GM19395 (cell line): ENCODE results near the gene GTF2A1.

ENCODE experiments used
- ATAC-seq: cut with Tn5 transposase; IDR thresholded peaks from one replicate; pipeline ENCODE4 v1.9.1; 2021; ENCODE audit warnings: mild to moderate bottlenecking, moderate library complexity; ENCODE audit not compliant: unreplicated experiment

Gene GTF2A1

DNA sequence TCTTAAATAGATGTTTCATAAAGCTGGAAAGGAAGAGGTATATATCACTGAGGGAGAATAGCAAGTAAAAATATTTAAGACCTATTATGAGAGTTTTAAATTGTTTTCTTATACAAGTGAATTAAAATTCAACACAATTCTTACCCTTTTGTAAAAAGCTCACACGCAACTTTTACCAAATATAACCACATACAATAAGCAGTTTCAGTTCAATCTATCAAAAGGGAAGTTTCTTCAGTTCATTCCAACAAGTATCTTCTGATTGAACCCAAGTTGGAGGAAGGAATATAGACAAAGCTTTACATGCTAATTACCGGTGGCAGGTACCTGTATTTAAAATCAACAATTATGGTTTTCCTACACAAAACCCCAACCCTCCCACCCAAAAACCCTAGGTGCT lies 41.1 kb downstream of the GTF2A1 start:
- ATAC-seq = no peak

DNA sequence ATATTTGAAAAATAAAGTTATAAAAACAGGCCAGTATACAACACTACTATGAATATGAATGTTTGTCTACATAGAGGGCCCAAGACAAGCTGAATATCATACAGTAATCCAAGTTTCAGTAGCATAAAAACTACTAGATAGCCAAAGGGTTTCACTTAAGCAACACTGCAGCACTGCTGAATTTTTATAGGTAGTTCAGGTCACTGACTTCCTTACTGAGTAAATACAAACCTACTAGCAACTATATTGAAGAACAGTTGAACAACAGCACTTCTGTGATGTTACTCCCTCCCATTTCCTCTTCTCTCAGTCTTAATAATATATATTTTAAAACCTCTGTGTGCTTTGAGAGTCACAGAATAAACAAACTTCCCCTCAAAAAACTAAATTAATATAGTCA lies 42.7 kb downstream of the GTF2A1 start:
- ATAC-seq = peak; percentile 78

DNA sequence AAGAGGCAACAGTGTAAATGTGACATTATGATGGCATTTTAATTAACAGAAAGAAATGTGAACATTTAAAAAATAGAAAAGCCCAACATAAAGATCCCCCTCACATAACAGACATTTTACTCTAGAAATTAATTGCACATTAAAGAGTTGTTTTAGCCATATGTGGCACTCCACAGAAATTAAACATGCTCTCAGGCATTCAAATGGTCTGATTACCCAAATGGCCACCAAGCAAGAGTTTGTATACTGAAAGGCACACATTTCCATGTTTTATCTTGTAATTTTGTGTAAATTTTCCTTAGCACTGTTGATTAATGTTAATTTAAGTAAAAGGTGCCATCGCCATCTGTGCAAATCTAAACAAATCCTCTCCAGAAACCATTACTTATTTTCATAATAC lies 43.5 kb downstream of the GTF2A1 start:
- ATAC-seq = no peak

DNA sequence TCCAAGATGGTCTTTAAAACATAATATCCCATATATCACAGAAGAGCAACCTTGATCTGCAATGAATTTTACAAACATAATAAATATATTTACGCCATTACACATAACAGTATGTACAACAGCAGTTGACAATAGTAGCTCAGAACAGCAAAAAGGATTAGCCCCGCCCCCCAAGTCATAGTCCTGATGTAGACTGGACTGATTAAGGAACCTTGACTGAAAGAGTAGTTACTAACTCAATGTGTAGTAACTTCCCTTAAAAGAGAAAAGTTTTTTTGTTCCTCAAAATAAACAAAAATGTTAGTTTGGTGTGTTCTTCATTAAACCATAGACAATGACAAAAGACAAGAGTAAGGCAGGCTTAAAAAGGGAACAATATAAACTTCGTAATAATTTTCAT lies 44.5 kb downstream of the GTF2A1 start:
- ATAC-seq = no peak

DNA sequence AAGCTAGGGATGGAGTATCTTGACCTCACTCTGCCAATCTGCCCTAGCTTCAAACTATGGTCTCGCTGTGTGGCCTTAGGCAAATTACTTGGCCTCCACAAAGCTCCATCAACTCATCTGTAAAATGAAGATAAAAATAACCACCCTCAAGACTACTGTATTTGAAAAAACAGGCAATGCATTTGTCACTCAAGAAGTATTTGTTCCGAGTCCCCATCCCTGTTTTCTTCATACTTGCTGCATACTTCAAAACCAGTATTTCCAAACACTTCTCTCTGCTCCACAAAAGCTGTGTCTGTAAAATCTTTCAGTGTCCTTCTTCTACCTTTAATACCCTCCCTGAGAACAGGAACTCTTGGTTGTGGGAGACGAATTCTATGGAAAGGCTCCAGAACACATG lies 47.9 kb downstream of the GTF2A1 start:
- ATAC-seq = peak; percentile 14

DNA sequence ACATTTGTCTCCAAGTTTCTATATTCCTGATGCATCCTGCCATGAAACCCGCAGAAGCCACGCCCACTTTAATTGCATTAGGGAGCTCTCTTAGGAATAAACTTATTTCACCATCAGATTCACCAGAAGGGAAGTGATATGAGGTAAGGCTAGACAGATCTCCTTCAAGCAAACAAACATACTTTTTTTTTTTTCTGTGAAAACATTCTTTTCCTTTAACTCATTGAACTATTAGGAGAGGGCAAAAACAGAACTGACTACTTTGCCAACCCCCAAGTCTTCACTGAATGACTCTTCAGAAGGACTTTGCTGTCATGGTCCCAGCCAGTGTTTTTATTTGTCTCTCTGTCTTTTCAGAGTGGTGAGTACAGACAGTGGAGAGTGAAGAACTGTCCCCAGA lies 48.4 kb downstream of the GTF2A1 start:
- ATAC-seq = peak; percentile 29

DNA sequence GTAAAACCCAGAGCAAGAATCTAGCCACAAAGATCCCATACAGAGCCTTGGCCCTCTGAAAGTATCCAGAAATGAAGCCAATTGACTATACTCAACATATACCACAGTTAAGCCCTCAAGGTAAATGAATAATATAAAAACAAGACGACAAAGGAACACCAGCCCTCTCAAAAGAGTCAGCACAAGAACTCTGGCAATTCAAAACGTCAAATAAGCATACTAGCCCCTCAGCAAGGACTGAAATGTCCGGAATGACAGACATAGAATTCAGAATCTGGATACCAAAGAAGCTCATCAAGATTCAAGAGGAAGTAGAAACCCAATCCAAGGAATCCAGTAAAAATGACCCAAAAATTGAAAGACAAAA lies 49.9 kb downstream of the GTF2A1 start:
- ATAC-seq = no peak

DNA sequence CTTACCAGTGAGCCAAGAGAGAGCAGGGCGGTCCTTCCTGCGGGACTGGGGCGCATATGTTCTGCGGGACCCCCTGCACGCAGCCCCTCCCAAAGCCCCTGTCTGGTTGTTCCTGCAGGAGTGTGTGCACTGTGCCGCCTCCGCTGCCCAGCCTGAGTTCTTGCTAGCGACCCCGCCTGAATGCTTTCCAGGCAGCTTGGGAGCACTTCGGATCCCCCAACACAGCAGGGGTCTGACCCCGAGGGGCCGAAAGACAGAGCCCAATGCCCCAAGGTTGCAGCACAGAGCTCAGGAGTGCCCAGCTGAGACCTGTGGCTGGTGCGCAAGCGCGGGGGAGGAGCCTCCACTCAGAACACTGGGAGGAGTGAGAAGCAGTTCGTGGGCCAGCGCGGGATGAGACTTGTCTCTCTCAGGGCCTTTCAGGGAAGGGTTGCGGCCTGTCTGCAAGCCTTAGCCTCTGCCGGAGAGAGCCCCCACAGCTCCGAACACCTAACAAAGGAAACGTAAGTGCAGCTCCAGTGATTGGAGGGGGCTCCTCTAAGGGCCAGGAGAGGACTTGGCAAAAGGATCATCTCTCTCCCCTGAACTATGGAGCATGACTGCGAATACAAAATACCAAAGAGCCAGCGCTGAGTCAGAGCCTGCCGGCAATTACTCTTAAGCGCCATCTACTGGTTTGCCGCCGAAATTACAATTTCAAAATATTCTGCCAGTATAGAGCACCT lies 50.5 kb downstream of the GTF2A1 start:
- peak; percentile 95 for ATAC-seq

DNA sequence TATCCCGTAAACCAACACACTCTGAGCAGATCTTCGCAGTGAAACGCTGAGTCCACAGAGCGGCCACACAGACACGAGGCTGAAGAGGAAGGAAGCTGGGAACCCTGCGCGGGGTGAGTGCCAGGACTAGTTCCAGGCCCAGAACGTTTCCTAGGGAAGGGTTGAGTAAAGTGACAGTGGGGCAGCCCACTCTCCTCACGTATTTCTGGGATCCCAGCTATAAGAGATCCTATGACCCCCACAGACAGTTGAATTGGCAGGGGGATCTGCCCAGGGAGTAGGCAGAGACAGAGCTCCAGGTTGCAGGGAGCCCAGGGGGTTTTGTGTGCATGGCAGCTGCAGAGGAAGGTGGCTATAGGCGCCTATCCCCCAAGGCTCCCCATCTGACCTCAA lies 51.1 kb downstream of the GTF2A1 start:
- peak; percentile 34 for ATAC-seq

DNA sequence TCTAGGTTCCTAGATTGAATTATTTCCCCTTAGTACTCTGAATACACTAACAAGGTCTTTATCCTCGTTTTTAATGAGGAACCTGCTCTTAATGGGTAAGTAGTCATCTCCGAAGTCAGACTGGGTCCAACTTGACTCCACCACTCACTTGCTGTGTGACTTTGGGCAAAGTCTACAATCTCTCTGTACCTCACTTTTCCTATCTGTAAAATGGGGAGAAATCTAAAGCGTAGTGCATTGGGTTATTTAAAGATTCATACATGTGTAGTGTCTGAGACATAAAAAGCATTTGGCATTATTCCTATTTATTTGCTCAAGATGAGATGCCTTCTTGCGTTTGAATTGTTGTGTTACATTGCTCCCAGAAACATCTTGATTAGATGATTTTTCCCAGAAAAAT lies 51.5 kb downstream of the GTF2A1 start:
- no peak for ATAC-seq

DNA sequence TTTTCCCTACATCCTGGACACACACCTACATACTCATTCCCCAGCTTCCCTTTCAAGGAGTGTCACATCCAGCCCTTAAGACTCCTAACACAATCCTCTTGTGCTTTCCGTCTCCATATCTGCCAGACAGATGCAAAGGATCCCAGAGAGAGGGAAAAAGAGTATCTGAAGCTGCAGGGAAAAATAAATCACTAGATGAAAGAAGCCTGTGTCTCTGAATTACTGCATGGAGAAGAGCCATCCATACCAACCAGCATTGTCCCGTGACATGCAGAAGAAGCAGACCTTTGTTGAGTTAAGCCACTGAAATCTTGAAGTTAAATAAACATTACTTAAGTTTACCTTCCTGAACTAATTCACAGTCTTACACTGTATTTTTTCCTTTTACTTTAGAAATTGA lies 54.6 kb downstream of the GTF2A1 start:
- no peak for ATAC-seq

DNA sequence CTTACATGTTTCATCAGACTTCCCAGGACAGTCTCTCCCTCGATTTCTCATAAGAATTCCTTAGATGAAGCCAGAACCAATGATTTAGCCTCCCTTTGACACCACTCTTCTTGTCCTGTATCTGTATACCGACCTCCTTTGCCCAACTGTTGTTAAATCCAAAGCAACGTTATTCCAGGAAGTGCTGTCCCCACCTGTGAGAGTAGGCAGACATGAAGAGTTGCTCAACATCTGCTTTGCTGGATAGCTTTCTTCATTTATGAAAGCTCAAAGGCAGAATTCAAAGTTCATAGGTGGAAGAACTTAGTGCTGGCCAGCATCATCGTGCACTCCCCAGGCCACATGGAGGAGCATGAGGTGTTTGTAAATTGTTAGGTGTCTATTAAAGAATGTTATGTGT lies 55.6 kb downstream of the GTF2A1 start:
- no peak for ATAC-seq

DNA sequence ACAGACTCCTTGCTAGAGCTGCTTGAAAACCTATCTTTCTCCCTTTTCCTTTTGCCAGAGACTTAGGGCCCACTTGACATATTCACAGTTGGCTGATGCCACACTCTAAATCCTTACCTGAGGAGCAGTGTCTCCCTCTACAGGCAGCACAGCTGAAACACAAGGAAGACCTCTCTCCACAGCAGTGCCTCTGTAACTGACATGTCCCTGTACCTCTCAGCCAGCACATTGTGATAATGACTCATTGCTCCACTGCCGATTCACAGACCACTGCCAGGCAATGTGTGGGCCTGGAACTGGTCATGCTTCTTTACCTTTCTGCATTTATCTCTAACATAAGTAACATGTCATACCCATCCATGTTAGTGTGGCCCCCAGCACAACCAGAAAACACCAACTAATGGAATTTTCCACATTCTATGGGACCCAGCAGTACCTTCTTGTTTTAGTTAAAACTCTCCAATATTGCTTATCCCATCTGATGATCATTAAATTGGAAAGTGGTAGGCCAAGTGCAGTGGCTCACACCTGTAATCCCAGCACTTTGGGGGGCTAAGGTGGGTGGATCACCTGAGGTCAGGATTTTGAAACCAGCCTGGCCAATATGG lies 56.5 kb downstream of the GTF2A1 start:
- ATAC-seq = peak; percentile 96

DNA sequence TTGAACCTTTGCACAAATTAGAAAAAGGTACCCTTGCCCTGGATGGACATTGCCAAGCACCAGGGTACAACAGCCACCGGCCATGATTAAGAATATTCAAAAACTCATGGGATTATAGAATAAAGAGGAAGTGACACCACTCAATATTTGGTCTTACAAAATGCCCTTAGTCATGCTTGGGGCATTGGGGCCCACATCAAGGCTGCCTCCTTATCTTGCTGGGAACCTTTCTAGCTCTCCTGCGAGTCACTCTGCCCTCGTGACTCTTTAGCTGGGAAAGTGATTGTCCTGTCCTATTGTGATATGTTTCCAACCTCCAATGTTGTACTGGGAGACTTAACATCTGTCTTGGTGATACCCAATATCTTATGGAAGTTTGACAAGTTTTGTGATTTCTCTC lies 57.8 kb downstream of the GTF2A1 start:
- ATAC-seq = no peak

DNA sequence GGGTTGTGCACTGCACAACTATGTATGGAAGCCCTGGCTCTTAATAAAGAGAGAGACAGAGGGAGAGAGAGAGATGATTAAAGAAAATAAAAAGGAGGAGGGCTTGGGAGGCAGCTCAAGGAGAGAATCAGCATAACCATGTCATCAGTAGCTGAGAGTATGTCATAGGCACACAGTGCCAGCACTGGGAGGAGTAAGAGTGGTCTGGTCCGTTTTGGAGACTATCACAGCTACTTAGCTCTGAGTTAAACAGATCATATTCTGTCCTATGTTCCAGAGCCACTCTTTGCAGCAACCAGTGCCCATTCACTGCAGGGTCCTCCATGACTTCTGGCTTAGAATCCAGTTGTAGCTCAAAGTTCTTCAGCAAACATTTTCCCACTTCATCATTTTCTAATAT lies 59.0 kb downstream of the GTF2A1 start:
- no peak for ATAC-seq

DNA sequence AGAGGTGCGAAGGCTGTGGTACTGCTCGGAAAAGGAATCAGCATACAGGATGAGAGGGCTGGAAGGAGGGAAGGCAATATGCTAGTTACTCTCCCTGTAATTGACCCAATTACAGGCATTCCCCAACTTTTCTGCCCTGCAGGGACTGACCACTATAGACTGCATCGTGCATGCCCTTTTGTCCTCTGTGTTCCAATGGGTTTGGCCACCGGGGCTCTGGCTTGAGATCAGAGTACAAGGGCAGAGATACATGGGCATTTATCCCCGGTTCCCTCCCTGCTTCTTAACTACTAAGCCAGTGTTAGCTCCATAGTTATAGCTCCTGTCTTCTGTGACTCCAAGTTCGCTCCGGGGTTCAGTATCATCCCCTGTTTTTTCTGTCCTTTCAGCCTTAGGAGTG lies 59.7 kb downstream of the GTF2A1 start:
- ATAC-seq = no peak

DNA sequence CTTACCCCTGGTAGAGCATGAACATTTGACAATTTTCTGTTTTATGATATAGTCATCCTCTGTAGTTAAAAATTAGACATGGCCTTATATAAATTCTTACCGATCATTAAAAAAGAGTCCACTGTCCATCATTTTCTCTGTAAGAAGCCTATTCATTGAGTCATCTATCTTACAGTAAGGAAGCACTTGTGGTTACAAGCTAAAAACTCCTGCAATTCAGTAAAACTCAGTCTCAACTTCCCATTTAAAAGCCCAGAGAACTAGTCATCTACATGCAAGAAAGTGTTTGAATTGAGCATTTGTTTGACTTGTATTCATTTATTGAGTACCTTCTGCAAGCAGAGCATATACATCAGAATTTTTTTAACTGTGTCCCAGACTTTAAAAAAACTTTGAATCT lies 63.3 kb downstream of the GTF2A1 start:
- ATAC-seq = no peak

DNA sequence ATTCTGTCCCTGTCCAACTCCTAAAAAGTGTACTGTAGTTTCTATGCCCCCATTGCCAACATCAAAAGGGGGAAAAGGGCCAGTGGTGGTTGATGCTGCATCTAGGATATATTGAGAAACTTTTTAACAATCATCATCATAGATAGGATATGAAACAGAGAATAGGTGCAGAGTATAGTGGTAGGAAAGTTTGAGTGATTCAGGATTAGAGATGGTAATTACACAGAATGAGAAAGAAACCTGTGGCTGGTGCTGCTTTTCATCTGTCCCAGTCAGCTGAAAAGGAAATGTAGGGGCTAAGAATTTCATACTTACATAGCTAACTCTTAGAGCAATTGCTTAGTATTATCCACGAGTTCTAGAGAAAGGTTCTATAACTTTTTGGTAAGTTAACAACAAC lies 67.6 kb downstream of the GTF2A1 start:
- peak; percentile 71 for ATAC-seq

DNA sequence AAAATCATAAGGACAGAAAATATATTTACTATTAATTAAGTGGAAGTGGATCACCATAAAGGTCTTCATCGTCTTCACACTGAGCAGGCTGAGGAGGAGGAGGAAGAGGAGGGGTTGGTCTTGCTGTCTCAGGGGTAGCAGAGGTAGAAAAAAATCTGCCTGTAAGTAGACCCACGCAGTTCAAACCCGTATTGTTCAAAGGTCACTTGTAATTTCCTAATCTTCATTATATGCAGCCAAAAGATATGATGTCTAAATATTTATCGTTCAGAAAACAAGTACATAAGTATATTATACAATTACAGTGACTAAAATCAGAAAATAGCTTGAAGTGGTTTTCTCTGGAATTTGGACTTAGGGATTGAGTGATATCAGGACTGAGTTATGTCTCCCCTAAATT lies 72.1 kb downstream of the GTF2A1 start:
- no peak for ATAC-seq

DNA sequence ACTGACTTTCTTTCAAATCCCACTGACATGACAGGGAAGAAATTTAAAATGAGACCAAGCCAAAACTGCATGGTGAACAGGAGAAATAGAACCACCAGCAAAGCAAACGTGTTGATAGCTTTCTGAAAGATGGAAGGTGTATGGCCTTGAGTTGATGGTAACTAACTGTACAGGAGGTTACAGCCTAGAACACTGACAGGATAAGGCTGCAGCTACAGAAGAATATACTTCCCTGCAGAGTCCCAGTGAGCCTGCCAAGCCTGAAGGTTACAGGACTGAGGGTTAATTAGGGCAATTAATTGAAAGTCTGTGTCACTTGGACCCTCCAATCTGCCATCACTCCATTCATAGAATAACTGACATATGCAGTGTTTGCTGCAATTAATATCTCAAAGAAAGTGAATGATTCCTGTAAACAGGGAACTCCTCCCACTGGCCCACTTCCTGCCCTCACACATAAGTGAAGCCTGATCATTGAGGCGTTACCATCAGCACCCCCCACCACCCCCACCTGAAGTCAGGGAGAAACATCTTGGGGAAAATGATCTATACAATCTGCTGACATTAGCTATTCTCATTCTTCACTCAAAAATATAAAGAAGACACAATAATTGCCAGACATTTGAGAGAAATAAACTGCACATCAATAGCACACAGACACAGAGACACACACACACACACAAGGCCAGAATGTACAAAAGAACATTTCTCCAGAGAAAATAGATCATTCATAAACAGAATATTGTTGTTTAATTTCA lies 73.4 kb downstream of the GTF2A1 start:
- peak; percentile 81 for ATAC-seq

DNA sequence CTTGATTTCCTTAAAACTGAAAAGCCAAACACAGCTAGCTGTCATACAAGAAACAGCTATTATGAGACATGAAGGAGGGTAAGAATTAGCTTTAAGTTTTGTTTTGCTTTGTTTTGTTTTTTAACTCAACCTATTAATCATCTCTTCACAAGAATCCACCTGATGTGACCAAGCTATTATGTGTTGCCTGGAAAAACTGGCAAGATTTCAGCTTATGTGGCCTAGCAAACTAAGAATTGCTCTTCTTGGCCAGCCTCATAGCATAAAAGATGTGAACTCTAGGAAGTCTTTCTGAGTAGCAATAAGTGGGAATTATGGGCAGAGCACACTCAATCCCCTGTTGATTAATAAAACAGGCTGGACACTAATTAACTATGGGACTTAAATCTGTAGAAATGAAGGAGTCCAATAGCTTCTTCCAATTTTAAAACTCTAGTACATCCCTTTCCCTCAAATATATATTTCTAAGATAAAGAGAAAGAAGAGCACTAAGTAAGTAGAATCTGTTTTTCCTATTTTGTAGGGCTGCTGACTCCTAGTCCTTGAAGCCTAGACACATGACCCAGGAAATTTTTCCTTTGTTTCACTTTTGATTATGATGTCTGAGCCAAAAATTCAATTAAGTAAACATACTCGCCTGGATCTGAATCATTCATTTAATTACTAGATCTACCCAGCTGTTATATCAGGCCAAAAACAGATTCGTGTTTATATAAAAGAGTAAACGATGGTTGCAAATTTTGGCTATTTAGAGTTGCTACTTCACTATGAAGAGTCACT lies 75.7 kb downstream of the GTF2A1 start:
- no peak for ATAC-seq

DNA sequence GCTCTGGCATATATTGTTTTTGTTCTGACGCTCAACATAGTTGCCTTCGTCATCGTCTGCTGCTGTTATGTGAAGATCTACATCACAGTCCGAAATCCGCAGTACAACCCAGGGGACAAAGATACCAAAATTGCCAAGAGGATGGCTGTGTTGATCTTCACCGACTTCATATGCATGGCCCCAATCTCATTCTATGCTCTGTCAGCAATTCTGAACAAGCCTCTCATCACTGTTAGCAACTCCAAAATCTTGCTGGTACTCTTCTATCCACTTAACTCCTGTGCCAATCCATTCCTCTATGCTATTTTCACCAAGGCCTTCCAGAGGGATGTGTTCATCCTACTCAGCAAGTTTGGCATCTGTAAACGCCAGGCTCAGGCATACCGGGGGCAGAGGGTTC lies 77.0 kb downstream of the GTF2A1 start:
- ATAC-seq = no peak
